ENCODE data around the gene ME3. TPM values are rescaled to one million over a fixed set of nuclear protein-coding genes. Genes with fewer than 3 reads are reported as not detected.
A peak's percentile ranks its signal among the peaks of the same experiment; 100 is the strongest.

ME3 gene
- total RNA-seq, 1 donor from 2014 or later = 16.7 TPM

DNA sequence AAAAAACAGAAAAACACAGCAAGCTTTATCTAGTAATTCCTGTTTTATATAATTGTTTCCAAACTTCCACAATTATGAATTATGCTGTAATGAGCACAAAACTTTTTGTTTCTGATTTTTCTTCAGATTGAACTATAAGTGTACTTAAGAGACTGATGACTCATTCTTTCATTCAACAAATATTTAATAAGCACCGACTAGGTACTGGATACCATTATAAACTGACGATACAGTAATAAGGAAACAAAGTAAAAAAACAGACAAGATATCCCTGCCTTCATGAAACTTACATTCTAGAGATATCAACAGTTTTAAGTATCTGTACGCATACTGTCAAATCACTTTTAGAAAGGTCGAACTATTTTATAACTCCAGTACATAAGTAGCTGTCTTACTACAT, 78.6 kb downstream of the ME3 start:
- Histone ChIP-seq H3K9ac (ENCODE audit: low read depth in 1 of 3, low read length in 3 of 3) (no peak overlapping the region), H3K4me3 (ENCODE audit: low read length in 3 of 3) (no peak overlapping the region), H3K27ac (ENCODE audit: low read depth, low read length) (no peak overlapping the region), H3K4me1 (ENCODE audit: control insufficient read depth in 3 of 3, insufficient read depth in 3 of 3, low read length in 3 of 3) (peaks cover 26 to 52% (median 48%) of the 10 kb centered on the region in 3 donors), H3K9me3 (ENCODE audit: control insufficient read depth in 3 of 3, low read length in 3 of 3) (no peaks in the 10 kb centered on the region), H3K27me3 (ENCODE audit: control insufficient read depth in 3 of 3, insufficient read depth in 3 of 3, low read length in 3 of 3) (no peaks in the 10 kb centered on the region), H3K36me3 (ENCODE audit: control insufficient read depth in 3 of 3, insufficient read depth in 3 of 3, low read length in 3 of 3) (no peaks in the 10 kb centered on the region)

DNA sequence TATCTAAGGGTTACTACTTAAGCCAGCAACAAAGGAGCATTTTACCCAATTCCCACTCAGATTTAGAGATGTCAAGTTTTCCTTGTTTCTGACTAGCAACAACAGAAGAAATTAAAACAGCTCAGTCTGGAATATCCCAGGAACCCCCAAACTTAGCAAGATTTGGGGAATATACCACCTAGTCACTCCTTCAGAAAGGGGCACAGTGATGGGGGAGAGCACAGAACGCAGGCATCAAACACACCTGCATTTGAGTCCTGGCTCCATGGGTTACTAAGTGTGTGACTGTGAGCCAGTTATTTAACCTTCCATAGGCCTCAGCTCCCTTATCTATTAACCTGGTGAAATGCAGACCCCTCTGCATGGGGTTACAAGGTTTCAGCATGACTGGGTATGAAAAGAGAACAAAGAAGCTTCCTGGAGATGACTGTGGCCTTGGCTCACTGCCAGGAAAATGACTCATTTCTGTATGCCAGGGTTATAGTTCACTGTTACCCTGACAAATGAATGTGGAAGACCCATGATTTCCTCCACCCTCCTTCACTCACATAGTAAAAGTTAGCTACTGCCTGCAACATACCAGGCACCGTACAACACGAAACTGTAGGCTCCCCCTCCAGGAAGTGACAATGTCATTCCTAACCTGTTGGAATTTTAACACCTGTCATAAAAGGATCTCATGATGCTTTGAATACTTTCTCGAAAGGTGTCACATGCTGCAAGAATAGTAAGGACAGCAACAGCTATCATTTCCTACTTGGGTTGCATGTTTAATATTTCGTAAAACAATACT, 79.6 kb downstream of the ME3 start:
- no peaks in the 10 kb centered on the region for H3K36me3 ChIP-seq (ENCODE audit: control insufficient read depth in 3 of 3, insufficient read depth in 3 of 3, low read length in 3 of 3)
- H3K4me1 ChIP-seq (ENCODE audit: control insufficient read depth in 3 of 3, insufficient read depth in 3 of 3, low read length in 3 of 3) = peaks cover 34 to 62% (median 54%) of the 10 kb centered on the region in 3 donors
- no peak overlapping the region for H3K9ac ChIP-seq (ENCODE audit: low read depth in 1 of 3, low read length in 3 of 3)
- no peaks in the 10 kb centered on the region for H3K9me3 ChIP-seq (ENCODE audit: control insufficient read depth in 3 of 3, low read length in 3 of 3)
- no peaks in the 10 kb centered on the region for H3K27me3 ChIP-seq (ENCODE audit: control insufficient read depth in 3 of 3, insufficient read depth in 3 of 3, low read length in 3 of 3)
- peak overlapping the region; percentile 2 for H3K27ac ChIP-seq (ENCODE audit: low read depth, low read length)
- H3K4me3 ChIP-seq (ENCODE audit: low read length in 3 of 3) = no peak overlapping the region

DNA sequence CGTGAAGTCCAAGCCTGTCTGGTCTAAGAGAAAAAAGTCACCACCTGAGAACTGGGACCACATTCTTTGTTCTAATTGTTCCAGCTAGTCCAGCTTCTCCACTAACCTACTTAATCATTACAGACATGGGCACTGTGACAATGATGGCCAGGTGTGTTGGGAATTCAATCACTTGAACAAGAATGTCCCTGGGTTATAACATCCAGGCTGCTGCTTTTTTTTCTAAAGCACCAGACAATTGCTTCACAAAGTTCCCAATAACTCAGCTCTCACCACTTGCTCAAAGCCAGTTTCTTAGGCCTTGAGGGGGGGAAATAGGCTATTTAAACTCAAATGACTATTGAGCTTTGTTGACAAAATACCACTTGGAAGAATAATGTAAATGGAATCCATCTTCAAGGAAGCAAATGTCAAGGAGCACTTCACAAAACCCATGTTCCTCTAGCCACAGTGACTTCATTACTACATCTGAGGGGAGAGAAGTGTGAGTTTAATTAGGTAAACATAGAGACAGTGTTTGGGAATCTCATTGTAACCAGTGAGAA, 80.3 kb downstream of the ME3 start:
- Histone ChIP-seq H3K36me3 (ENCODE audit: control insufficient read depth in 3 of 3, insufficient read depth in 3 of 3, low read length in 3 of 3) (no peaks in the 10 kb centered on the region), H3K9me3 (ENCODE audit: control insufficient read depth in 3 of 3, low read length in 3 of 3) (no peaks in the 10 kb centered on the region), H3K27me3 (ENCODE audit: control insufficient read depth in 3 of 3, insufficient read depth in 3 of 3, low read length in 3 of 3) (no peaks in the 10 kb centered on the region), H3K4me1 (ENCODE audit: control insufficient read depth in 3 of 3, insufficient read depth in 3 of 3, low read length in 3 of 3) (peaks cover 32 to 58% (median 50%) of the 10 kb centered on the region in 3 donors), H3K9ac (ENCODE audit: low read depth in 1 of 3, low read length in 3 of 3) (no peak overlapping the region), H3K4me3 (ENCODE audit: low read length in 3 of 3) (no peak overlapping the region), H3K27ac (ENCODE audit: low read depth, low read length) (no peak overlapping the region)

DNA sequence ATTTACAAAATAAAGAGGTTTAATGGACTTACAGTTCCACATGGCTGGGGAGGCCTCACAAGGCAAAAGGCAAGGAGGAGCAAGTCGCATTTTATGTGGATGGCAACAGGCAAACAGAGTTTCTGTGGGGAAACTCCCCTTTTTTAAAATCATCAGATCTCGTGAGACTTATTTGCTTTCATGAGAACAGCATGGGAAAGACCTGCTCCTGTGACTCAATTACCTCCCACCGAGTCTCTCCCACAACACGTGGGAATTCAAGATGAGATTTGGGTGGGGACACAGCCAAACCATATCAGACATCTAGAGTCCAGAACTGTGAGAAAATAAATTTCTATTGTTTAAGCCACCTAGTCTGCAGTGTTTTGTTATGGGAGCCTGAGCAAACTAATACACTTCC, 80.8 kb downstream of the ME3 start:
- no peak overlapping the region for H3K4me3 ChIP-seq (ENCODE audit: low read length in 3 of 3)
- H3K27ac ChIP-seq (ENCODE audit: low read depth, low read length) = no peak overlapping the region
- H3K9me3 ChIP-seq (ENCODE audit: control insufficient read depth in 3 of 3, low read length in 3 of 3) = no peaks in the 10 kb centered on the region
- no peak overlapping the region for H3K9ac ChIP-seq (ENCODE audit: low read depth in 1 of 3, low read length in 3 of 3)
- H3K36me3 ChIP-seq (ENCODE audit: control insufficient read depth in 3 of 3, insufficient read depth in 3 of 3, low read length in 3 of 3) = no peaks in the 10 kb centered on the region
- H3K27me3 ChIP-seq (ENCODE audit: control insufficient read depth in 3 of 3, insufficient read depth in 3 of 3, low read length in 3 of 3) = no peaks in the 10 kb centered on the region
- peaks cover 28 to 53% (median 47%) of the 10 kb centered on the region in 3 donors for H3K4me1 ChIP-seq (ENCODE audit: control insufficient read depth in 3 of 3, insufficient read depth in 3 of 3, low read length in 3 of 3)

DNA sequence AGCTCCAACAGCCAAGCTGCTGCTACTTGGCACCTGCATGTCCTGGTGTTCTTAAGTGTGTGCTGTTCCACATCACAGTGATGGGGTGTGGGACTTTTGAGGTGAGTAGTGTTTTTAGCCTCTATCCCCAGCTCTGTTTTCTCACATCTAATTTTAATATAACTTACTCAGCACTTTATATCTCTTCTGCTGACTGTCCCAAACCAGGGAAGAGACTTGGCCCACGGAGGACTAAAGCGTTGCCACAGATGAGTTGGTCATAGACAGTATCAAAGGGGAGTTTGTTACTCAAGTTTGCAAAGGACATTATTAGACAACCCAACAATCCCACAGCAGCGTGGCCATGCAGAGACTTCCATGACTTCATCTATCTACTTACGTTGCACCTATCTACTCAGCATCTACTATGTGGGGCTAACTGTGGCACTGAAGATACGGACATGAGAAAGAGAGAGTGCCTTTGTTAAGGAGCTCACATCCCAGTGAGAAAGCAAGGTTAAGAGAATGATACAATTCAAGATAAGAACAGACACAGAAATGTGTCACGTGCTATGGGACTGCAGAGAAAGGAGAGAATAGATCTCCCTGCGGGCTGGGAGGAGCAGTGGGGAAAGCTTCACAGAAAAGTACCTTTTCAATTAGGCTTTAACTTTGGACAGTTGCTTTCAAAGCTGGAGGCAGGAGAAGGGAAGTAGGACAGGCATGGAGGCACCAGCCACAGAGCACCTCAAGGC, 82.4 kb downstream of the ME3 start:
- Histone ChIP-seq H3K27ac (ENCODE audit: low read depth, low read length) (no peak overlapping the region), H3K36me3 (ENCODE audit: control insufficient read depth in 3 of 3, insufficient read depth in 3 of 3, low read length in 3 of 3) (no peaks in the 10 kb centered on the region), H3K4me3 (ENCODE audit: low read length in 3 of 3) (no peak overlapping the region), H3K9me3 (ENCODE audit: control insufficient read depth in 3 of 3, low read length in 3 of 3) (no peaks in the 10 kb centered on the region), H3K4me1 (ENCODE audit: control insufficient read depth in 3 of 3, insufficient read depth in 3 of 3, low read length in 3 of 3) (peaks cover 26 to 53% (median 43%) of the 10 kb centered on the region in 3 donors), H3K9ac (ENCODE audit: low read depth in 1 of 3, low read length in 3 of 3) (no peak overlapping the region), H3K27me3 (ENCODE audit: control insufficient read depth in 3 of 3, insufficient read depth in 3 of 3, low read length in 3 of 3) (no peaks in the 10 kb centered on the region)

DNA sequence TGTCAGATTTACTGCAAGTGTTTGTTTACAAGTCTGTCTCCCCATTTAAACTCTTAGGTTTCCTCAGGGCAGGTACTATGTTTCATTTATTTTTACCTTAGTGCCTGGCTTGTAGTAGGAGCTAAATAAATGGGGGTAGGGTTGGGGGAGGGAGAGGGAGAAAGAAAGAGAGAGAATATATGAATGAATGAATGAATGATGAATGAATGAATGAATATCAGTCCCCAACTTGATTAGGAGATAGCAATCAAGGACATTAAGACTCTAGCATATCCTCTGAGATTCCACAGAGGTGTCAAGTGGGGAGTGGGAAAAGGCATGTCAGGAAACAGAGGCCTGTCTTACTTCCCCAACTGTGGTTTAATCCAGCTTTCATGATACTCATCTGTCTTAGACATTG, 83.2 kb downstream of the ME3 start:
- Histone ChIP-seq H3K27ac (ENCODE audit: low read depth, low read length) (peak overlapping the region; percentile 27), H3K4me3 (ENCODE audit: low read length in 3 of 3) (no peak overlapping the region), H3K4me1 (ENCODE audit: control insufficient read depth in 3 of 3, insufficient read depth in 3 of 3, low read length in 3 of 3) (peaks cover 26 to 49% (median 43%) of the 10 kb centered on the region in 3 donors), H3K36me3 (ENCODE audit: control insufficient read depth in 3 of 3, insufficient read depth in 3 of 3, low read length in 3 of 3) (no peaks in the 10 kb centered on the region), H3K9me3 (ENCODE audit: control insufficient read depth in 3 of 3, low read length in 3 of 3) (no peaks in the 10 kb centered on the region), H3K9ac (ENCODE audit: low read depth in 1 of 3, low read length in 3 of 3) (no peak overlapping the region), H3K27me3 (ENCODE audit: control insufficient read depth in 3 of 3, insufficient read depth in 3 of 3, low read length in 3 of 3) (no peaks in the 10 kb centered on the region)

DNA sequence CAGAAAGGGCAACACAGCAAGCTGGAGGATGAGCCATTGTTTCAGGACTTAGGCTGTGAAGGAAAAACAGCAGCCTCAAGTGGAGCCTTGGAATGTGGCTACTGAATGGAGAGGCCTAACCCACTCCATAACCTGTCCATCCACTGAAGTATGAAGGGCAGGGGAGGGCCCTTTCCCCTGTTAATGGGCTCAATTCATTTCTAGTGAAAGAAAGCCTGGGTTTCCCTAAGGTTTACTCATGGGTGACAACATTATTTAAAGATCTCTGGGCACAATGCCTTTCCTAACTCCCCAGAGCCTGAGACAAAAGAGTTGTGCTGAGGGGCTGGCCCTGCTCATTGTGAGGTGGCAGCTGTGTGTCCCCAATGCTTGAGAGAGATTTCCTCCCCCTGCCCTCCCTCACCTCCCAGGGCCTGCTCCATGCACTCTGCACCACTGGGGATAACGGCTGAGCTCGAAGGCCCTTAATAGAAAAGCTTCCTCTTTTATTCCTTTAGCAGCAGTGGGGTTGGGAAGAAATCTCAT, 83.8 kb downstream of the ME3 start:
- H3K27ac ChIP-seq (ENCODE audit: low read depth, low read length) = peak overlapping the region; percentile 27
- no peaks in the 10 kb centered on the region for H3K36me3 ChIP-seq (ENCODE audit: control insufficient read depth in 3 of 3, insufficient read depth in 3 of 3, low read length in 3 of 3)
- H3K27me3 ChIP-seq (ENCODE audit: control insufficient read depth in 3 of 3, insufficient read depth in 3 of 3, low read length in 3 of 3) = no peaks in the 10 kb centered on the region
- no peak overlapping the region for H3K4me3 ChIP-seq (ENCODE audit: low read length in 3 of 3)
- H3K9ac ChIP-seq (ENCODE audit: low read depth in 1 of 3, low read length in 3 of 3) = no peak overlapping the region
- H3K4me1 ChIP-seq (ENCODE audit: control insufficient read depth in 3 of 3, insufficient read depth in 3 of 3, low read length in 3 of 3) = peaks cover 26 to 49% (median 43%) of the 10 kb centered on the region in 3 donors
- no peaks in the 10 kb centered on the region for H3K9me3 ChIP-seq (ENCODE audit: control insufficient read depth in 3 of 3, low read length in 3 of 3)

DNA sequence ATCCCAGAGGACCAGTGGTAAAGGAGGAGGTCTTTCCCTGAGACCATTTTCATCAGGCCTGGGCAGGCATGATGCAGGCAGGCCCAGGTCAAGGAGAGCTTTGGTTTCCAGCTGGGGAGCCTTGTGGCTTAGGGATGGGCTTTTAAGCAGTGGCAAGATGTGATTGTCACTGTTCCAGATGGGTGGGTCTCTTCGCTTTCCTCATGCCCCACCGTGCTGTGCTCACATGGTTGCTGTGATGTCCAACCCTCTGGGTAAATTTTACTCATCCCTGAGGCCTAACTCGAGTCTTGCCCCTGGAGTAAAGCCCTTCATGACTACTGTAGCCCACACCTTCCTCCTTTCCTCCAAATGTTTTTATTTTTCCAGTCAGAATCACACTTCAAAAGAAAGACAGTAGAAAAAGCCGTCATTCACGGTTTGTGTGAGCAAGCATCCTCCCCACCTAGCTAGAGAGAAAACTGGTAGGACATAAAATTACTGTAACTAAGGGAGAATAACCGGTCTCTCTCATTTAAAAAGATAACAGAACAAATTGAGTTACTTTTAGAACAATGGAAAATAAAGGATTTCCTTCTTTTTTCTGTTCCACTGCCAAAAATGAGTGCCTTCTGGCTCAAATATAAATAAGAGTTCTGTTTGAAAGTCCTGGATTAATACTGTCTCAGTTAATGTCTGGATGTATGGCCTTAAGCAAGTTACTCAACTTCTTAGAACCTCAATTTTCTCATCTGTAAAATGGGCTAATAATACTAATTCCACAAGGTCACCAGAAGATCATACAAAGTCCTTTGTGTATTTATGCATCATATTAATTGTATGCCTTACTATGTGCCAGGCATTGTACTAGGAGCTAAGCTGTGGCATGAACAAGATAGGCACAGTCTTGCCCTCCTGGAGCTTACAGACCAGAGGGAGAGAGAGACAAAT, 84.9 kb downstream of the ME3 start:
- Histone ChIP-seq H3K27me3 (ENCODE audit: control insufficient read depth in 3 of 3, insufficient read depth in 3 of 3, low read length in 3 of 3) (no peaks in the 10 kb centered on the region), H3K27ac (ENCODE audit: low read depth, low read length) (peak overlapping the region; percentile 36), H3K9ac (ENCODE audit: low read depth in 1 of 3, low read length in 3 of 3) (no peak overlapping the region), H3K36me3 (ENCODE audit: control insufficient read depth in 3 of 3, insufficient read depth in 3 of 3, low read length in 3 of 3) (no peaks in the 10 kb centered on the region), H3K9me3 (ENCODE audit: control insufficient read depth in 3 of 3, low read length in 3 of 3) (no peaks in the 10 kb centered on the region), H3K4me1 (ENCODE audit: control insufficient read depth in 3 of 3, insufficient read depth in 3 of 3, low read length in 3 of 3) (peaks cover 17 to 40% (median 37%) of the 10 kb centered on the region in 3 donors), H3K4me3 (ENCODE audit: low read length in 3 of 3) (no peak overlapping the region)

DNA sequence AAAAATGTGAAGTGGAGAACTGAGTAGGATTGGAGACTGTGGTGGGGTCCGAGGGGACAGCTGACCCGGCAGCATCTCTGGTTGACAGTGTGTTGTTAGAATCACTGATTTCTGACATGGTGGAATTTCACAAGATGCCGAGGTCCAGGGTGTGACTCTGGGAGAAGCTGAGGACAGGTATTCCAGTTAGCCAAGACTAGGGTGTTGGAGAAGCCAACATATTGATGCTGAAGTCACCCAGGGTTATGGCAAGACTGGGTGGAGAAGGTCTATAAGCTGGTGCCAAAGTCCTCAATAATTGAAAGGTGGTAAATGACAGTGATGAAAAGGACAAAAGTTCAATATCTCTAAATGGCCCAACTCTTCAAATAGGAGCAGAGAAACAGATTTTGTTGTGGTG, 86.1 kb downstream of the ME3 start:
- H3K27me3 ChIP-seq (ENCODE audit: control insufficient read depth in 3 of 3, insufficient read depth in 3 of 3, low read length in 3 of 3) = no peaks in the 10 kb centered on the region
- no peaks in the 10 kb centered on the region for H3K9me3 ChIP-seq (ENCODE audit: control insufficient read depth in 3 of 3, low read length in 3 of 3)
- H3K4me1 ChIP-seq (ENCODE audit: control insufficient read depth in 3 of 3, insufficient read depth in 3 of 3, low read length in 3 of 3) = peaks cover 11 to 30% (median 29%) of the 10 kb centered on the region in 3 donors
- no peak overlapping the region for H3K27ac ChIP-seq (ENCODE audit: low read depth, low read length)
- no peak overlapping the region for H3K9ac ChIP-seq (ENCODE audit: low read depth in 1 of 3, low read length in 3 of 3)
- no peaks in the 10 kb centered on the region for H3K36me3 ChIP-seq (ENCODE audit: control insufficient read depth in 3 of 3, insufficient read depth in 3 of 3, low read length in 3 of 3)
- H3K4me3 ChIP-seq (ENCODE audit: low read length in 3 of 3) = no peak overlapping the region
